HG03469 (cell line): Measurements from ENCODE around the gene SDK2.

Source experiments
- ATAC-seq: cut with Tn5 transposase; IDR thresholded peaks from one replicate; pipeline ENCODE4 v1.9.1; 2021; ENCODE audit warnings: mild to moderate bottlenecking, moderate library complexity, moderate number of reproducible peaks; ENCODE audit not compliant: unreplicated experiment

SDK2 gene

GRCh38 chr17:73637866-73638265, 6.4 kb downstream of the SDK2 start:
- no peak for ATAC-seq

- ATAC-seq = no peak
Measured at GRCh38 chr17:73635101-73635817, 9.0 kb downstream of the SDK2 start.

GRCh38 chr17:73634629-73635028, 9.6 kb downstream of the SDK2 start:
- no peak for ATAC-seq

- ATAC-seq = no peak
Measured at GRCh38 chr17:73633736-73634135, 10.5 kb downstream of the SDK2 start.

GRCh38 chr17:73632513-73632912, 11.7 kb downstream of the SDK2 start:
- no peak for ATAC-seq

GRCh38 chr17:73630965-73631595, 13.2 kb downstream of the SDK2 start:
- no peak for ATAC-seq

- ATAC-seq = no peak
Measured at GRCh38 chr17:73630531-73630930, 13.7 kb downstream of the SDK2 start.

GRCh38 chr17:73628642-73629552, 15.3 kb downstream of the SDK2 start:
- ATAC-seq = no peak

GRCh38 chr17:73625991-73626673, 18.1 kb downstream of the SDK2 start:
- no peak for ATAC-seq

- ATAC-seq = no peak
Measured at GRCh38 chr17:73625006-73625405, 19.2 kb downstream of the SDK2 start.

- no peak for ATAC-seq
Measured at GRCh38 chr17:73624496-73624988, 19.7 kb downstream of the SDK2 start.

- no peak for ATAC-seq
Measured at GRCh38 chr17:73623818-73624217, 20.4 kb downstream of the SDK2 start.

GRCh38 chr17:73623247-73623646, 21.0 kb downstream of the SDK2 start:
- ATAC-seq = no peak

- ATAC-seq = no peak
Measured at GRCh38 chr17:73622381-73622780, 21.9 kb downstream of the SDK2 start.

GRCh38 chr17:73621685-73622084, 22.6 kb downstream of the SDK2 start:
- ATAC-seq = no peak

- no peak for ATAC-seq
Measured at GRCh38 chr17:73620414-73620813, 23.8 kb downstream of the SDK2 start.

- no peak for ATAC-seq
Measured at GRCh38 chr17:73617501-73617900, 26.7 kb downstream of the SDK2 start.

GRCh38 chr17:73616873-73617404, 27.3 kb downstream of the SDK2 start:
- no peak for ATAC-seq

- ATAC-seq = no peak
Measured at GRCh38 chr17:73616120-73616872, 27.9 kb downstream of the SDK2 start.

GRCh38 chr17:73614256-73614655, 30.0 kb downstream of the SDK2 start:
- no peak for ATAC-seq
